Measurements from ENCODE around the gene PSMA7. TPM values are rescaled to one million over a fixed set of nuclear protein-coding genes. Genes with fewer than 3 reads are reported as not detected.

The PSMA7 gene
- total and polyA plus RNA-seq, 2 of the 8 experiments (the other 6 are each of a cell fraction or from before 2014, with no cell fraction given), result 361 to 648 TPM

- TF ChIP-seq ATF3 (IDR thresholded peaks at IDR 0.05; ENCODE audit: insufficient read depth, low read depth, low read length), result no peak
- TF ChIP-seq KDM5A (IDR thresholded peaks at IDR 0.05; ENCODE audit: low read length), result no peak
- TF ChIP-seq JUN (IDR thresholded peaks at IDR 0.05; ENCODE audit: low read depth, low read length), result no peak
- no peak for TF ChIP-seq TCF12 (IDR thresholded peaks at IDR 0.05; ENCODE audit: low read depth, low read length)
- no peak for TF ChIP-seq SUZ12 (IDR thresholded peaks at IDR 0.05; ENCODE audit: low read length)
- peak; percentile 33 to 51 (median 40) for TF ChIP-seq CTCF (IDR thresholded peaks at IDR 0.05; ENCODE audit: control extremely low read depth in 1 of 3, insufficient read depth in 1 of 3, low read depth in 1 of 3, low read length in 3 of 3)
- no peak for TF ChIP-seq SIX5 (IDR thresholded peaks at IDR 0.05; ENCODE audit: low read depth, low read length)
- no peak for TF ChIP-seq RBBP5 (IDR thresholded peaks at IDR 0.05; ENCODE audit: borderline replicate concordance, low read depth, low read length)
- no peak for TF ChIP-seq BRCA1 (IDR thresholded peaks at IDR 0.05; ENCODE audit: low read depth, low read length)
- no peak for TF ChIP-seq TEAD4 (IDR thresholded peaks at IDR 0.05; ENCODE audit: low read depth, low read length)
- no peak for TF ChIP-seq ATF2 (IDR thresholded peaks at IDR 0.05; ENCODE audit: low read length)
- TF ChIP-seq SIRT6 (IDR thresholded peaks at IDR 0.05; ENCODE audit: low read length), result no peak
- TF ChIP-seq USF2 (IDR thresholded peaks at IDR 0.05; ENCODE audit: low read length), result no peak
- no peak for TF ChIP-seq NRF1 (IDR thresholded peaks at IDR 0.05; ENCODE audit: low read depth, low read length)
- no peak for TF ChIP-seq YY1 (IDR thresholded peaks at IDR 0.05; ENCODE audit: low read depth, low read length)
- TF ChIP-seq RXRA (IDR thresholded peaks at IDR 0.05; ENCODE audit: insufficient read depth, low read depth, low read length), result no peak
- TF ChIP-seq TBP (IDR thresholded peaks at IDR 0.05; ENCODE audit: low read depth, low read length), result no peak
- TF ChIP-seq CBX8 (IDR thresholded peaks at IDR 0.05; ENCODE audit: borderline replicate concordance, low read depth, low read length), result no peak
Observed at GRCh38 chr20:62141397-62142251, 1.6 kb downstream of the PSMA7 start (continued).
